Keratinocyte (primary cell): Measurements from ENCODE around the gene ZNF205. TPM values are rescaled to one million over a fixed set of nuclear protein-coding genes. Genes with fewer than 3 reads are reported as not detected.

ENCODE experiments used
- DNase-seq: peaks from one replicate; pipeline ENCODE4 v3.0.0-alpha.2; 2011; ENCODE audit warnings: low read depth, missing footprints, low spot score
- FAIRE-seq: peaks from 2 replicates; lab custom pipeline; 2011; peaks lifted over from hg19 to GRCh38; lab: Jason Lieb, UNC
- H2AFZ ChIP-seq: 2 replicates; pipeline ENCODE4 v1.6.0; 2012; ENCODE audit warnings: low read length, control low read depth, inconsistent platforms; ENCODE audit not compliant: control insufficient read depth
- H3K27ac ChIP-seq: 2 replicates; pipeline ENCODE4 v1.5.1; 2011; ENCODE audit warnings: low read length; ENCODE audit not compliant: control insufficient read depth, insufficient read depth
- H3K27me3 ChIP-seq: 3 replicates; pipeline ENCODE4 v1.6.0; 2011; ENCODE audit warnings: low read length; ENCODE audit not compliant: control insufficient read depth, insufficient read depth; ENCODE audit errors: extremely low read depth
- H3K36me3 ChIP-seq, 2 experiments: 2 replicates in 1 of 2; 3 replicates in 1 of 2; pipeline ENCODE4 v1.5.1; 2011; ENCODE audit warnings: low read length in 2 of 2, mild to moderate bottlenecking in 1 of 2; ENCODE audit not compliant: control insufficient read depth in 2 of 2, insufficient read depth in 2 of 2; ENCODE audit errors: extremely low read depth in 1 of 2
- H3K4me1 ChIP-seq: 3 replicates; pipeline ENCODE4 v1.5.1; 2011; ENCODE audit warnings: low read length; ENCODE audit not compliant: control insufficient read depth, insufficient read depth; ENCODE audit errors: extremely low read depth
- H3K4me2 ChIP-seq: 3 replicates; pipeline ENCODE4 v1.6.0; 2011; ENCODE audit warnings: low read depth, low read length; ENCODE audit not compliant: control insufficient read depth, insufficient read depth; ENCODE audit errors: extremely low read depth
- H3K4me3 ChIP-seq, 3 experiments: fragments of 200-600 bp in 1 of 3; sonication (generic) in 1 of 3; 2 replicates in 2 of 3; 3 replicates in 1 of 3; pipeline ENCODE4 v1.5.1; 2011 to 2016; ENCODE audit warnings: low read length in 3 of 3, mild to moderate bottlenecking in 3 of 3, control low read depth in 2 of 3, inconsistent platforms in 1 of 3, low read depth in 1 of 3, mixed read lengths in 1 of 3, mixed run types in 1 of 3, moderate library complexity in 1 of 3; ENCODE audit not compliant: control insufficient read depth in 2 of 3, insufficient read depth in 2 of 3; ENCODE audit errors: extremely low read depth in 1 of 3
- H3K79me2 ChIP-seq: 2 replicates; pipeline ENCODE4 v1.6.0; 2012; ENCODE audit warnings: low read length; ENCODE audit not compliant: control insufficient read depth, insufficient read depth
- H3K9ac ChIP-seq: 3 replicates; pipeline ENCODE4 v1.6.0; 2011; ENCODE audit warnings: low read length; ENCODE audit not compliant: control insufficient read depth, insufficient read depth; ENCODE audit errors: extremely low read depth
- H3K9me1 ChIP-seq: 3 replicates; pipeline ENCODE4 v1.6.0; 2011; ENCODE audit warnings: low read length; ENCODE audit not compliant: control insufficient read depth, insufficient read depth; ENCODE audit errors: extremely low read depth
- H3K9me3 ChIP-seq: 2 replicates; pipeline ENCODE4 v1.5.1; 2012; ENCODE audit warnings: low read depth, low read length; ENCODE audit not compliant: control insufficient read depth
- H4K20me1 ChIP-seq: 3 replicates; pipeline ENCODE4 v1.6.0; 2011; ENCODE audit warnings: low read length; ENCODE audit not compliant: control insufficient read depth, insufficient read depth; ENCODE audit errors: extremely low read depth
- EZH2 ChIP-seq: IDR thresholded peaks from one replicate; pipeline ENCODE4 v1.6.1; 2012; ENCODE audit warnings: inconsistent platforms, mild to moderate bottlenecking, low read length, moderate library complexity
- dilution Hi-C: fragments of 300-500 bp; cut with MboI; formaldehyde crosslinking; loops from one replicate; pipeline ENCODE4 v1.7.0; 2020; ENCODE audit warnings: low sequenced_read_pairs; ENCODE audit not compliant: extremely low pct_ligation_motif_present
- polyA plus RNA-seq, 5 experiments: library from polyadenylated mRNA; depleted of rRNA in 3 of 5; stranded (reverse) in 3 of 5; stranded (forward) in 1 of 5; unstranded in 1 of 5; fragments of >200 nt; gene quantifications; 1 replicate in 1 of 5; 2 replicates in 3 of 5; 3 replicates in 1 of 5; pipeline versions ENCODE4 v1.2.1 to v1.2.3, GENCODE V29; 2011 to 2012; ENCODE audit warnings: missing spikeins in 2 of 5, low read depth in 1 of 5, low replicate concordance in 1 of 5
- TF ChIP-seq, protein P1 (sequence below), 3 experiments: IDR thresholded peaks in 1 of 3; conservative IDR thresholded peaks in 1 of 3; optimal IDR thresholded peaks in 1 of 3; 2 replicates in 2 of 3; 3 replicates in 1 of 3; pipeline versions ENCODE3 to v1.5.1; 2011; ENCODE audit warnings: low read length in 3 of 3, mild to moderate bottlenecking in 3 of 3, moderate library complexity in 2 of 3, control low read depth in 1 of 3, inconsistent platforms in 1 of 3; ENCODE audit not compliant: insufficient read depth in 2 of 3; ENCODE audit errors: extremely low read depth in 1 of 3

The ZNF205 gene
- polyA plus RNA-seq, 1 donor (not counting 4 experiments of a cell fraction or from before 2014, with no cell fraction given) = 6.0 TPM

DNA sequence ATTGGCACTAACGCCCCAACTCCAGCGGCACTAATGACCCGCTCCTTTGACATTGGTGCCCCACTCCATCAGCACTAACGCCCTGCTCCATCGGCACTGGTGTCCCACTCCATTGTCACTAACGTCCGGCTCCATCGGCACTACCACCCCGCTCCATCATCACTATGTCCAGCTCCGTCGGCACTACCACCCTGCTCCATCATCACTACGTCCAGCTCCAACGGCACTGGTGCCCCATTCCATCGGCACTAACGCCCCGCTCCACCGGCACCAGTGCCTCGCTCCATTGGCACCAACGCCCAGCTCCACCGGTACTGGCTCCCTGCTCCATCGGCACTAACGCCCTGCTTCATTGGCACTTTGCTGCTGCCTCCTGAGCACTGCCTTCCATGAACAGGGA is 29.9 kb downstream of the ZNF205 start:
- H3K27ac ChIP-seq = no peak overlapping the region
- no peaks in the 10 kb centered on the region for H3K9me1 ChIP-seq
- H3K79me2 ChIP-seq = no peaks in the 10 kb centered on the region
- H3K9me3 ChIP-seq = no peaks in the 10 kb centered on the region
- no peaks in the 10 kb centered on the region for H4K20me1 ChIP-seq
- no peak overlapping the region for H2AFZ ChIP-seq
- no peak overlapping the region for H3K4me2 ChIP-seq
- no peak for FAIRE-seq
- DNase-seq = no peak
- H3K9ac ChIP-seq = no peak overlapping the region
- dilution Hi-C loops = no loop called here
- peaks cover 0 to 9% of the 10 kb centered on the region in 2 experiments for H3K36me3 ChIP-seq
- no peak overlapping the region for H3K4me3 ChIP-seq
- H3K27me3 ChIP-seq = no peaks in the 10 kb centered on the region
- TF ChIP-seq EZH2 = no peak
- TF ChIP-seq, protein P1, sequence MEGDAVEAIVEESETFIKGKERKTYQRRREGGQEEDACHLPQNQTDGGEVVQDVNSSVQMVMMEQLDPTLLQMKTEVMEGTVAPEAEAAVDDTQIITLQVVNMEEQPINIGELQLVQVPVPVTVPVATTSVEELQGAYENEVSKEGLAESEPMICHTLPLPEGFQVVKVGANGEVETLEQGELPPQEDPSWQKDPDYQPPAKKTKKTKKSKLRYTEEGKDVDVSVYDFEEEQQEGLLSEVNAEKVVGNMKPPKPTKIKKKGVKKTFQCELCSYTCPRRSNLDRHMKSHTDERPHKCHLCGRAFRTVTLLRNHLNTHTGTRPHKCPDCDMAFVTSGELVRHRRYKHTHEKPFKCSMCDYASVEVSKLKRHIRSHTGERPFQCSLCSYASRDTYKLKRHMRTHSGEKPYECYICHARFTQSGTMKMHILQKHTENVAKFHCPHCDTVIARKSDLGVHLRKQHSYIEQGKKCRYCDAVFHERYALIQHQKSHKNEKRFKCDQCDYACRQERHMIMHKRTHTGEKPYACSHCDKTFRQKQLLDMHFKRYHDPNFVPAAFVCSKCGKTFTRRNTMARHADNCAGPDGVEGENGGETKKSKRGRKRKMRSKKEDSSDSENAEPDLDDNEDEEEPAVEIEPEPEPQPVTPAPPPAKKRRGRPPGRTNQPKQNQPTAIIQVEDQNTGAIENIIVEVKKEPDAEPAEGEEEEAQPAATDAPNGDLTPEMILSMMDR (optimal IDR thresholded peaks at IDR 0.05 in 1 of 3, IDR thresholded peaks at IDR 0.05 in 1 of 3, conservative IDR thresholded peaks at IDR 0.05 in 1 of 3; ENCODE audit: extremely low read depth in 1 of 3, insufficient read depth in 2 of 3, low read length in 3 of 3) = no peak
- H3K4me1 ChIP-seq = no peaks in the 10 kb centered on the region

DNA sequence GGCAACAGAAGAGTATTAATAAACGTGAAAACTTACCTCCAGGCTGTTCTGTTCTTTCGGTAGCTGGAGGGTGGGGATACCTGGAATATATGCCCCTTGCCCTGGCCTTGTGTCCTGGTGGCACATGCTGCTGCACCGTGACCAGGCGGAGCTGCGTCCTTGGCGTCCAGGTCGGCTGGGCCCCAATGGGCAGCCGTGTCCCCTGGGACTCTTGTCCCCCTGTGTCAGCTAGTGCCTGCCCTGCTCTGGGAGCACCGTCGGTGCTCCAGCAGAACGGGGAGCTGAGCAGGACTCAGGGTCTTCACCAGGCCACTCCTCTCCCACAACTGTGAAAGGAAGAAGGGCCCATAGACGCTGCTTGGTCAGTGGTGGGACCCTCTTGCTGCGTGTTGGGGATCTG is 30.4 kb downstream of the ZNF205 start:
- no peak overlapping the region for H3K4me3 ChIP-seq
- no peaks in the 10 kb centered on the region for H3K9me1 ChIP-seq
- H3K36me3 ChIP-seq = peaks cover 0 to 9% of the 10 kb centered on the region in 2 experiments
- H4K20me1 ChIP-seq = no peaks in the 10 kb centered on the region
- no peaks in the 10 kb centered on the region for H3K27me3 ChIP-seq
- DNase-seq = no peak
- no peaks in the 10 kb centered on the region for H3K9me3 ChIP-seq
- dilution Hi-C loops = no loop called here
- no peak for TF ChIP-seq EZH2
- TF ChIP-seq, protein P1 (optimal IDR thresholded peaks at IDR 0.05 in 1 of 3, IDR thresholded peaks at IDR 0.05 in 1 of 3, conservative IDR thresholded peaks at IDR 0.05 in 1 of 3; ENCODE audit: extremely low read depth in 1 of 3, insufficient read depth in 2 of 3, low read length in 3 of 3) = no peak
- H3K4me1 ChIP-seq = no peaks in the 10 kb centered on the region
- no peak overlapping the region for H2AFZ ChIP-seq
- H3K9ac ChIP-seq = no peak overlapping the region
- no peaks in the 10 kb centered on the region for H3K79me2 ChIP-seq
- H3K27ac ChIP-seq = no peak overlapping the region
- H3K4me2 ChIP-seq = no peak overlapping the region
- FAIRE-seq = no peak
